Activated CD8-positive, alpha-beta memory T cell treated with anti-CD3 and anti-CD28 coated beads, Interleukin-2, amount 50 U/mL, for 1 hour (primary cell): ENCODE results near the gene NPEPL1.
"Not testable (repeated sequence)": the region's sequence is repeated elsewhere in the genome, so short reads cannot be mapped to it uniquely, and the experiment has no call there.

Experiments used
- DNase-seq: peaks from one replicate; pipeline ENCODE4 v3.0.0-alpha.2; 2020; ENCODE audit errors: extremely low read depth

The NPEPL1 gene

GRCh38 chr20:58740356-58741308, 48.0 kb downstream of the NPEPL1 start:
- DNase-seq, result no peak

DNA sequence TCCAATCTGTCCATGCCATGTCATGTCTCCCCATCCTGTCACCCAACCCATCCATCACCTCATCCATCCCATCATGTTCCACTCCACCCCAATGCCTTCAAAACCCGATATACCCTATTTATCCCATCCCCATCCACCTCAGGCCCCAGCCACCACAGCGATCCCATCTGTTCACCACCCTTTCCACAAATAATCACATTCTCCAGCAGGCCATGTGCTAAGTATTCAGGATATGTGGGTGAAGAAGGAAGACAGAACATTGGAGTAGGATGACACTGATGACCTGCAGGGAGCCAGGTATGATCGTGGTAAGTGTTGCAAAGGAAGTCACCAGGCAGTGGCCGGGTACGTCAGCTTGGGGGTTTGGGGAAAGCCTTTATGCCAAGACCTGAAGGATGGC, 48.8 kb downstream of the NPEPL1 start:
- no peak for DNase-seq

- DNase-seq, result no peak
Observed at GRCh38 chr20:58742668-58743566, 50.3 kb downstream of the NPEPL1 start.

DNA sequence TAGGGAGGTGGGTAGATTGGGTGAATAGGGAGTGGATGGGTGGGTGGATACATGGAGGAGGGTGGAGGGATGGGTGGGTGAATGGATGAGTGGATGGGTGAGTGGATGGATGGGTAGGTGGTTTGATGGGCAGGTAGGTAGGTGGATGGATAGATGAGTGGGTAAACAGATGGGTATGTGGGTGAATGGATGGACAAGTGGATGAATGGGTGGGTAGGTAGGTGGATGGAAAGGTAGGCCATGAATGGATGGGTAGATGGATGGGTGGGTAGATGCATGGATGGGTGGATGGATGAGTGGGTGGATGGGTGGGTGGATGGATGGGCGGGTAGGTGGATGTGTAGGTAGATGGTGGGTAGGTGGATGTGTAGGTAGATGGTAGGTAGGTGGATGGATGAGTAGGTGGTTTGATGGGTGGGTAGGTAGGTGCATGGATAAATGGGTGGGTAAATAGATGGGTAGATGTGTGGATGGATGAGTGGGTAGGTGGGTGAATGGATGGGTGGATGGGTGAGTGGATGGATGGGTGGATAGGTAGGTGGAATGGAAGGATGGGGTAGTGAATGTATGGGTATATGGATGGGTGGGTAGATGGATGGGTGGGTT, 51.4 kb downstream of the NPEPL1 start:
- DNase-seq, result no peak

GRCh38 chr20:58744836-58745235, 52.2 kb downstream of the NPEPL1 start:
- no peak for DNase-seq

- DNase-seq, result no peak
Observed at GRCh38 chr20:58745391-58745790, 52.8 kb downstream of the NPEPL1 start.

- DNase-seq, result no peak
Observed at GRCh38 chr20:58746620-58747019, 54.0 kb downstream of the NPEPL1 start.

DNA sequence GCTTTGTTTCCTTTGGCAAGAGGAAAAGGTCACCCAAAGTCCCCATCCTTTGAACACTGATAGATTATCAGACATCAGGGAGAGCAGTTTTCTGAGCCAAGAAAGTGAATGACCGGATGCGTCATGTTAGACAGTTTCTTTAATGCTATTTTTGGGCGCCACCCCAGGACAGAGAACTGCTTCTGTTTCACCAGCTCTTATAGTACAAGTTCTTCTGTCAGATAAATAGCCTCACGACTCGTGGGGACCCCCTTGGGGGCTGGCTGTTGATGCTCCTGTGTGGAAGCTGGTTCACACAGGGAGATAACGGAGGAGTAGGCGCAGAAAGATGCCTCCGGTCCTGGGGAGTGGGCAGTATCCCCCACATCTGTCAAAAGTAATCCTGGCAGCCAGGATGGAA, 54.6 kb downstream of the NPEPL1 start:
- DNase-seq, result no peak

- DNase-seq, result no peak
Observed at GRCh38 chr20:58748618-58749017, 56.0 kb downstream of the NPEPL1 start.

GRCh38 chr20:58749098-58749769, 56.6 kb downstream of the NPEPL1 start:
- no peak for DNase-seq

DNA sequence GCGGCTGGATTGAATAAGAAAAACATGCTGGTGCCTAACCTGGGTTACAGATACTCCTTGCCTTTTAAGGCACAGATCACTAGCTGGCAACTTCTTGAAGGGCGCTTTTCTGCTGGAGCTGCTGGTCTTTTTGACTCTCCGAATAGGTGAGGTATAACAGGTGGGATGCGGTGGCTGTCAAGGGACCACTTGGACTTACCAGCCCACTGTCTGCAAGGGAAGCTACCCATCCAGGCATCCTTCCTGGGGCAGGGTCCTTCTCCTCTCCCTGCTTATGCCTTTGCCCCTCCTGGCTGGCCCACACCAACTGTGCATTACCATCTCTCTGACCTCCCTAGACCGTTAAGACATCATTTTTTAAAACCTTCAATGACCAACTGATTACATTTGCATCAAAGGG, 57.4 kb downstream of the NPEPL1 start:
- DNase-seq, result no peak

DNA sequence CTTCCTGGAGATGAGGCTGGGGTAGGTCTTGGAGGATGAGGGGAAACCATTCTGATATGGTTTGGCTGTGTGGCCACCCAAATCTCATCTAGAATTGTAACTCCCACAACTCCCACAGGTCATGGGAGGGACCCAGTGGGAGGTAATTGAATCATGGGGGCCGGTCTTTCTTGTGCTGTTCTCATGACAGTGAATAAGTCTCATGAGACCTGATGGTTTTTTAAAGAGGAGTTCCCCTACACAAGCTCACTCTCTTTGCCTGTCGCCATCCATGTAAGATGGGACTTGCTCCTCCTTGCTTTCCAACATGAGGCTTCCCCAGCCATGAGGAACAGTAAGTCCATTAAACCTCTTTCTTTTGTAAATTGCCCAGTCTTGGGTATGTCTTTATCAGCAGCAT, 58.1 kb downstream of the NPEPL1 start:
- not testable (repeated sequence) for DNase-seq

DNA sequence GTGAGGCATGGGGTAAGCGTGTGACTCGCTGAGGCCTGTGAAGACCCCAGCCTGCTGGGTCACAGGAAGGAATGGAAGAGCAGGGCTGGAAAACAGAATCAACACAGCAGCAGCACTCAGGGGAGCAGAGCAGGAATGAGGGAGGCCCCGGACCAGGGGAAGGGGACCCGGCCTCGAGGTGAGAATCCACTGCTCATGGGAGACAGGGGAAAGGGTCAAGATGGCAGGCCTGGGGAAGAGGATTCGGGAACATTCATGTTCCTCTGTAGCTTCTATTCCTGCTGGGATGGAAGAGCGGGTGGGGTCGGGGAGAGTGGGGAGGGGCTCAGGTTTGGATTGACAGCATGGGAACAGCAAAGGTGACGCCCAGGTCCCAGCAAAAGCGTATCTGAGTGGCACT, 59.4 kb downstream of the NPEPL1 start:
- no peak for DNase-seq

- no peak for DNase-seq
Observed at GRCh38 chr20:58752565-58752964, 60.0 kb downstream of the NPEPL1 start.

GRCh38 chr20:58753267-58753921, 60.8 kb downstream of the NPEPL1 start:
- DNase-seq, result no peak

- DNase-seq, result no peak
Observed at GRCh38 chr20:58753922-58754551, 61.4 kb downstream of the NPEPL1 start.

DNA sequence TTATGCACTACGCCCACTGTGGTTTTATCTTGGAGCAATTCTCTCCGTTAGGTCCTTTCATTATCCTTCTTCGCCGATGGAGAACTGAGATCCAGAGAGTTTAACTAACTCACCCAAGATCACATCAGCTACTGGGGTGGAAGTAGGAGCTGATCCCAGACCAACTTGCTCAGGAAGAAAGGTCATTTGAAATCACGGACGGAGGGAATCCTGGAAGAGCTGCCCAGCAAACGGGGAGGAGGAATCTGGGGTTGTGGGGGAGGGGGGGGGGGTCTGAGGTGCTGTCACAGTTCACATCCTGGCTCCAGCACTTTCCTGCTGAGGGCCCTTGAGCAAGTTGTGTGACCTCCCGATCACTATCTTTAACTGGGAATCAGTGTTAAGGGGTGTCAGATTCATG, 62.0 kb downstream of the NPEPL1 start:
- no peak for DNase-seq

DNA sequence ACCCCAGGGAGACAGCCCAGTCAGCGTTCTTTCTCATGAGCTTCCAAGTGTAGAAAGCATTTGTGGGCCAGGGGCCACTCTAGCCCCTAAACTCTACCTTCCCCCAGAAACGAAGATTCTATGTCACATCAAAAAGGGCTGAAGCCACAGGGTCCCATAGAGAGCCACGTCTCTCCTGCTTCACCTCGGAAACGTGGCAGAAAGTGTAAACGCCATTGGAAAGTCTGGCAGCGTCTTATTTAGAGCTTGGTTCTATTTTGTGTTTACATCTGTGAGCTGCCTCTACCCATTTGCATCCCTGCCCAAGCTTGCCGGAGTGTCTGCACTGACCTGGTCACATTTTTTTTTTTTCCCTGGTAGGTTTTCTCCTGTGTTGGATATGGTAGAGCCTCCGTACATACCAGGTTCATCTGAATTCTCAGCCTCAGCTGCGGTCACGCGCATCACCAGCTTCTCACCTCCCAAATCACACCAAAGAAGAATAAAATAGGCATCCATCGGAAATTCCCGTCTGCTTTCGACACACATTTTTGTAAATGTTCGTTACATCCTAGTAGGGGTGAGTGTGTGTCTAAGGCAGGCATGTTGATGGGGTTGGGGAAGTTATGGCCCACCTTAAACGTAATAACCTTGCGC, 62.6 kb downstream of the NPEPL1 start:
- no peak for DNase-seq

- no peak for DNase-seq
Observed at GRCh38 chr20:58755766-58756449, 63.3 kb downstream of the NPEPL1 start.

DNA sequence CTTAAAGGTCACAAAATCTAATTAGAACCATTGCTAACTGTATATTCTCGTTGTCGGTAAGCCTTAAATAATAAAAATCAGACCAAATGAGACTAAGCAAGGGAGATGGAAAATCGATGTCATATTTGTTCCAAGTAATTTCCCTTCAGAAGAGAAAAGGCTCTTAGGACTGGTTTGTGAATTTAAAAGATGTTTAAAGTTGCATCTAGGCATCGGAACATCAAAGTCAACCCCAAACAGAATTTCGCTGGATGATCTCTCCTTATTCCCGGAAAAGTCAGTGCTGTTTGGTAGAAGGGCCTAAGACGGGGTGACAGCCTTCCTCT, 63.8 kb downstream of the NPEPL1 start:
- DNase-seq, result no peak
